HEK293 (cell line): Measurements from ENCODE around the gene ADAMTS17.

ENCODE experiments used
- ZNF184 ChIP-seq: fragments of 450-650 bp; IDR thresholded peaks from 2 replicates; pipeline ENCODE4 v1.5.1; 2018; ENCODE audit warnings: missing biosample characterization, mild to moderate bottlenecking, missing genetic modification characterization
- ZNF239 ChIP-seq: fragments of 450-650 bp; formaldehyde crosslinking; IDR thresholded peaks from 2 replicates; pipeline ENCODE4 v1.5.1; 2016; ENCODE audit warnings: missing biosample characterization, missing genetic modification characterization
- ZNF324 ChIP-seq: fragments of 450-650 bp; formaldehyde crosslinking; IDR thresholded peaks from 2 replicates; pipeline ENCODE4 v1.5.1; 2016; ENCODE audit warnings: missing biosample characterization, missing genetic modification characterization

- no peak for TF ChIP-seq ZNF324 (tag by site-specific recombination)
- TF ChIP-seq ZNF239 (tag by site-specific recombination), result no peak
- no peak for TF ChIP-seq ZNF184 (tag by site-specific recombination)
Measured at GRCh38 chr15:100036015-100036414, 305.8 kb downstream of the ADAMTS17 start.
